Measurements from ENCODE around the gene TNK1.

TNK1 gene

GRCh38 chr17:7396147-7396546 is 15.3 kb downstream of the TNK1 start:
- no peaks in the 10 kb centered on the region for H3K9me3 ChIP-seq (ENCODE audit: control insufficient read depth, insufficient read depth, low read length)
- H3K4me1 ChIP-seq (ENCODE audit: control insufficient read depth, insufficient read depth, low read length), result no peaks in the 10 kb centered on the region
- H3K27me3 ChIP-seq (ENCODE audit: control insufficient read depth, insufficient read depth, low read length), result peaks cover 2% of the 10 kb centered on the region
- no peak overlapping the region for H3K4me3 ChIP-seq (ENCODE audit: low read depth, low read length)
- H3K36me3 ChIP-seq (ENCODE audit: control insufficient read depth, insufficient read depth, low read length), result peaks cover under 1% of the 10 kb centered on the region
- no peak overlapping the region for H3K9ac ChIP-seq (ENCODE audit: low read depth, low read length)

DNA sequence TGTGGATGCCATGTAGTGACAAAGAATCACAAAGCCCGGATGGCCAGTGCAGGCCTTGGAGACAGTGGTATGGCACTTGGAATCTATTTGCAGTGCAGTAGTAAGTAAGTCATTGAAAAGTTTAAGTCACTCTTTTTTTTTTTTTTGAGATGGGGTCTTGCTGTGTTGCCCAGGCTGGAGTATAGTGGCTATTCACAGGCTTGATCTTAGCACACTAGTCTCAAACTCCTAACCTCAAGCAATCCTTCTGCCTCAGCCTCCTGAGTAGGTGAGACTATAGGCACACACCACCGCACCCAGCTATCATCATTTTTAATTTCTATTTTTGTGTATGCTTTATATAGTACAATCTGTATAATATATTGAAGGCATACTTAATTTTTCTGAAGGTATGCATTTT is 17.7 kb downstream of the TNK1 start:
- no peak overlapping the region for H3K9ac ChIP-seq (ENCODE audit: low read depth, low read length)
- no peak overlapping the region for H3K4me3 ChIP-seq (ENCODE audit: low read depth, low read length)
- H3K27me3 ChIP-seq (ENCODE audit: control insufficient read depth, insufficient read depth, low read length), result peaks cover 2% of the 10 kb centered on the region

GRCh38 chr17:7403043-7403726 is 22.3 kb downstream of the TNK1 start:
- H3K9me3 ChIP-seq (ENCODE audit: control insufficient read depth, insufficient read depth, low read length), result no peaks in the 10 kb centered on the region
- H3K4me3 ChIP-seq (ENCODE audit: low read depth, low read length), result peak overlapping the region; percentile 83
- H3K4me1 ChIP-seq (ENCODE audit: control insufficient read depth, insufficient read depth, low read length), result peaks cover 4% of the 10 kb centered on the region
- peak overlapping the region; percentile 9 for H3K9ac ChIP-seq (ENCODE audit: low read depth, low read length)
- peaks cover 3% of the 10 kb centered on the region for H3K36me3 ChIP-seq (ENCODE audit: control insufficient read depth, insufficient read depth, low read length)
- peaks cover 2% of the 10 kb centered on the region for H3K27me3 ChIP-seq (ENCODE audit: control insufficient read depth, insufficient read depth, low read length)

More for the DNA sequence above, 17.7 kb downstream of the TNK1 start:
- no peaks in the 10 kb centered on the region for H3K36me3 ChIP-seq (ENCODE audit: control insufficient read depth, insufficient read depth, low read length)
- no peaks in the 10 kb centered on the region for H3K9me3 ChIP-seq (ENCODE audit: control insufficient read depth, insufficient read depth, low read length)
- no peaks in the 10 kb centered on the region for H3K4me1 ChIP-seq (ENCODE audit: control insufficient read depth, insufficient read depth, low read length)

GRCh38 chr17:7403727-7403976 is 22.8 kb downstream of the TNK1 start:
- Histone ChIP-seq H3K4me1 (ENCODE audit: control insufficient read depth, insufficient read depth, low read length) (peaks cover 5% of the 10 kb centered on the region), H3K36me3 (ENCODE audit: control insufficient read depth, insufficient read depth, low read length) (peaks cover 6% of the 10 kb centered on the region), H3K4me3 (ENCODE audit: low read depth, low read length) (peak overlapping the region; percentile 83), H3K27me3 (ENCODE audit: control insufficient read depth, insufficient read depth, low read length) (peaks cover 2% of the 10 kb centered on the region), H3K9me3 (ENCODE audit: control insufficient read depth, insufficient read depth, low read length) (no peaks in the 10 kb centered on the region), H3K9ac (ENCODE audit: low read depth, low read length) (no peak overlapping the region)

DNA sequence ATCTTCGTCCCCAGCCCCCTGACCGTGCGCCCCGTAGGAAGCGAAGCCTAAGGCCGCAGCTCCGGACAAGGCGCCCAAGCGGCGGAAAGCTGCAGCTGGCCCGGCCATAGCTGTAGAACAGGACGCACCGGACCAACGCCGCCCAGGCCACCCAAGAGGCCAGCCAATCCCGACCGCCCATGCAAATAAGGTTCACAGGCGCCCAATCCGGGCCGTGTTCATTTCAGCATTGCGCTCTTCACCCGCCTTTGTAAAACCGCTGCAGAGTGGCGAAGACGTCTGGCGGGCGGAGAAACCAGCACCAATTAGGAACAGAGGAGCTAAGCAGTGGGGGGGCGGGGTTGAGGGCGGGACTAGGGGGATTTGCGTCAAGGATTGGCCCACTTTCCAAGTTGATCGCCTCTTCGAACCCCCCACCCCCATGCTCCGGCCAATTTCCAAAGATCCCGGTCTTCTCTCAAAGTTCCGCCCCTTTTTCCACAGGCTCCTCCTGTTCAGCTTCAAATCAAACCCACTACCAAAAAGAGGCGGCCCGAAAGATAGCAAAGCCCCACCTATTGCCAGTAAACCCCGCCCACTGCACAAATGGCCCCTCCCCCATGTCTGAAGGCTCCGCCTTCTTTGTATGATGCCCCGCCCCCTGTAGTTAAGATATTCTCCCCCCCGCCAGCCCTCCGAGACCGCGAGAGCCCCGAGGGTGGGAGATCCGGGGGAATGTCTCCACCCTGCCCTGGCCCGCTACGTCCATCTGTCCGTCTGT is 23.3 kb downstream of the TNK1 start, which contains the start of gene TMEM256:
TMEM256 (minus strand) TSS at position 121 of the 760 bp plus-strand sequence; CDS start at position 108, 13 bp downstream.
- peak within 1 kb of the TSS; percentile 88 for H3K4me3 ChIP-seq (ENCODE audit: low read depth, low read length)

DNA sequence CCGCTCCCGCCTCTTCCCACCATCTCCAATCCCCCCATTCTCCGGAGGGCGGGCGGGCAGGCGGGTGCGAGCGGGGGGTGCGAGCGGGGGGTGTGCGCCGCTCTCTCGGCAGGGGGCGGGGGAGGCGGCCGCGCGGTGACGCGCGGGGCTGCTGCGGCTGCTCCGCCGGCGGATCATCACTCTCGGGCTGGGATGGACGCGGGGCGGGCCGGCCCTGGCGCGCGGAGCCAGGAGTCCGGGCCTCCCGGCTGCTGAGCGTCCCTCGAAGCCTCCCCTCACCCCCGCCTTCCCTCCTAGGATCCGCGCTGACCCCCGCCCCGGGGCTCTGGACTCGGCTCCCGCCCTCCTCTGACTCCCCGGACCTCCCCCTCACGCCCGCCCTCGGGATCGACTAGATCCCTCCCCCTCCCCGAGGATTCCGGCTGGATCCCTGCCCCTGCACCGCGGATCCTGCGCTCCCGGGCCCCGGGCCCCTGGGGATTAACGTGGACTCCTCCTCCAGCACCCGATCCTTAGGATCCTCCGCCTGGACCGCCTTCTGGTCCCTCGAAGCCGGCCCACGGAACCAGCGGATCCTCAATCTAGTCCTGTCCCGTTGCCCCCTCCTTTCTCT is 24.0 kb downstream of the TNK1 start:
- peaks cover 7% of the 10 kb centered on the region for H3K4me1 ChIP-seq (ENCODE audit: control insufficient read depth, insufficient read depth, low read length)
- no peaks in the 10 kb centered on the region for H3K9me3 ChIP-seq (ENCODE audit: control insufficient read depth, insufficient read depth, low read length)
- H3K4me3 ChIP-seq (ENCODE audit: low read depth, low read length), result peak overlapping the region; percentile 88
- H3K27me3 ChIP-seq (ENCODE audit: control insufficient read depth, insufficient read depth, low read length), result peaks cover 7% of the 10 kb centered on the region
- H3K36me3 ChIP-seq (ENCODE audit: control insufficient read depth, insufficient read depth, low read length), result peaks cover 18% of the 10 kb centered on the region
- H3K9ac ChIP-seq (ENCODE audit: low read depth, low read length), result peak overlapping the region; percentile 85

More for the DNA sequence above, 23.3 kb downstream of the TNK1 start, which contains the start of gene TMEM256:
- H3K9ac ChIP-seq (ENCODE audit: low read depth, low read length), result peak within 1 kb of the TSS; percentile 9
- no peaks in the 10 kb centered on the region for H3K9me3 ChIP-seq (ENCODE audit: control insufficient read depth, insufficient read depth, low read length)
- H3K27me3 ChIP-seq (ENCODE audit: control insufficient read depth, insufficient read depth, low read length), result peaks cover 5% of the 10 kb centered on the region
- peaks cover 12% of the 10 kb centered on the region for H3K36me3 ChIP-seq (ENCODE audit: control insufficient read depth, insufficient read depth, low read length)
- H3K4me1 ChIP-seq (ENCODE audit: control insufficient read depth, insufficient read depth, low read length), result peaks cover 7% of the 10 kb centered on the region

DNA sequence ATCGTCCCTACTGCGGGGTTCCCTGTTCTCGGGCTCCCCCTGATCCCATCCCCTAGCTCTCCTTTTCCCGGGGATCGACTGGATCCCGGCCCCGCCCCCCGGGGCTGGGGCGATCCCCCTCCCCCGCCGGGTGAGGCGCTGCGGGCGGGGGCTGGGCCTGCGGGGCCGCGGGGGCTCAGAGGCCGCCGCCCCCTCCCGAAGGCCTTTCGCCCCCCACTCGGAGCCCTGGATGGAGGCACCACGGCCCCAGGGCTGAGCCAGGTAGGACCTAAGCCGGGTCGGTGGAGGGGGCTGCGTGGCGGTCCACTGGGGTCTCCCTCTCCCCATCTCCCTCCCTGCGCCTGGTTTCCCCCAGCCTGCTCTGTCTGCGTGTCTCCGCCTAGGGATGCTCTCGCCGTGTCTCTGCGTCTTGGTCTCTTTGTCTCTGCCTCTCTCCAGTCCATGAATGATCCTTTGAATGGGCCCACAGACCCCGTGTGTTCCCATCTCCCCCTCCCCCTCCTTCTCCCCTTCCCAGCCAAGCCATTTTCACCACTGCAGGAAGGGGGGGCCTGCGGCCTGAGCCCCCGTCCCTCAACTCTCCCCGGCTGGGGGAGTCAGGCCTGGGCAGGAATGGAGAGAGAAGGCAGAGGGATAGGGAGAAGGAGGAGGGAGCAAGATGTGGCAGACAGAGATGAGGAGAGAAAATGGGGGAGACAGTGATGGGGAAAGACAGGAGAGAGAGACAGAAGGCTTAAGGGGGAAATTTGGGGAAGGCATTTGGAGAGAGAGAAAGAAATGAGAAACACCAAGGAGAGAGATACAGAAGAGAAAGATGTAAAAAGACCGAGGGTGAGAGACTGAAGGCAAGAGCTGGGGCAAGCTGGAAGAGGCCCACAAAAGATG is 24.7 kb downstream of the TNK1 start:
- Histone ChIP-seq H3K4me3 (ENCODE audit: low read depth, low read length) (peak overlapping the region; percentile 88), H3K9ac (ENCODE audit: low read depth, low read length) (peak overlapping the region; percentile 85), H3K9me3 (ENCODE audit: control insufficient read depth, insufficient read depth, low read length) (no peaks in the 10 kb centered on the region), H3K36me3 (ENCODE audit: control insufficient read depth, insufficient read depth, low read length) (peaks cover 23% of the 10 kb centered on the region), H3K4me1 (ENCODE audit: control insufficient read depth, insufficient read depth, low read length) (peaks cover 7% of the 10 kb centered on the region), H3K27me3 (ENCODE audit: control insufficient read depth, insufficient read depth, low read length) (peaks cover 7% of the 10 kb centered on the region)

GRCh38 chr17:7406235-7406825 is 25.4 kb downstream of the TNK1 start:
- peaks cover 23% of the 10 kb centered on the region for H3K36me3 ChIP-seq (ENCODE audit: control insufficient read depth, insufficient read depth, low read length)
- no peak overlapping the region for H3K9ac ChIP-seq (ENCODE audit: low read depth, low read length)
- H3K4me1 ChIP-seq (ENCODE audit: control insufficient read depth, insufficient read depth, low read length), result peaks cover 7% of the 10 kb centered on the region
- peak overlapping the region; percentile 88 for H3K4me3 ChIP-seq (ENCODE audit: low read depth, low read length)
- H3K27me3 ChIP-seq (ENCODE audit: control insufficient read depth, insufficient read depth, low read length), result peaks cover 7% of the 10 kb centered on the region
- no peaks in the 10 kb centered on the region for H3K9me3 ChIP-seq (ENCODE audit: control insufficient read depth, insufficient read depth, low read length)

GRCh38 chr17:7407082-7407481 is 26.2 kb downstream of the TNK1 start:
- peaks cover 7% of the 10 kb centered on the region for H3K4me1 ChIP-seq (ENCODE audit: control insufficient read depth, insufficient read depth, low read length)
- no peaks in the 10 kb centered on the region for H3K9me3 ChIP-seq (ENCODE audit: control insufficient read depth, insufficient read depth, low read length)
- peaks cover 7% of the 10 kb centered on the region for H3K27me3 ChIP-seq (ENCODE audit: control insufficient read depth, insufficient read depth, low read length)
- H3K9ac ChIP-seq (ENCODE audit: low read depth, low read length), result no peak overlapping the region
- peaks cover 23% of the 10 kb centered on the region for H3K36me3 ChIP-seq (ENCODE audit: control insufficient read depth, insufficient read depth, low read length)
- peak overlapping the region; percentile 41 for H3K4me3 ChIP-seq (ENCODE audit: low read depth, low read length)

DNA sequence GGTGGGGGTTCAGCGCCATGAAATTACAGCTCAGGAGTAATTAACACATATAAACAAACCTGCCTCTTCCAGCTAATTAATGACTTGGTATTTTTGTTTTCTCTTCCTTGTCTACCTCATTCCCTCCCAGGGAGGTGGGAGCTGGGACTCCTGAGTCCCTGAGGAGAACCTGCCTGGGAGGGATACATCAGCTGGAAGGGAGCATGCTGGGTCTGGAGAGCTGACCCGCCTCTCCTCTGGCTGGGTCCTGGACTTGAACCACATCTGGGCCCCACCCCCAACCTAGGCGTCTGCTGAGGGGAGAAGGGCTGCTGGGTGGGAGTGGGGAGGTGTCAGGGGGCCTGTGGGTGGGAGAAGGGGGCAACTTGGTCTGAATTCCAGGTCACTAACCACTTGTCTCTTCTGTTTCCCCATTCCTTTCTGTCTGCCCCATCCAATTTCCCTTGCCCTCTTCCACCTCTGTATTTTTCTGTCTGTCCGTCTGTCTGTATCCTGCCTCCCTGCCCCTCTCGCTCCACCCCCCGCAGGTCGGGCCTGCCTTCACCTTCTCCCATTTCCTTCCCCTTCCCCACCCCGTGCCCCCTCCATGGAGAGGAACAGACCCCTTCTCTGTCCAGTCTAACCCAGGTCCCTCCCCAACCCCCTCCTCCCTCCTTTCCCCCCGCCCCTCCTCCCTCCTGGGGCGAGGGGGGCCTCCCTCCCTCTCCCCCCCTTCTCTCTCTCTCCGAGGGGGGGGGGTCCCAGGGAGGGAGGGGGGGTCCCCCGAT is 26.8 kb downstream of the TNK1 start, which contains the start of gene NLGN2:
NLGN2 (plus strand) TSS at position 361 of the 767 bp plus-strand sequence. CDS start 411 bp downstream, outside the sequence.
- Histone ChIP-seq H3K9ac (ENCODE audit: low read depth, low read length) (no peak within 1 kb of the TSS), H3K4me3 (ENCODE audit: low read depth, low read length) (peak within 1 kb of the TSS; percentile 50), H3K4me1 (ENCODE audit: control insufficient read depth, insufficient read depth, low read length) (peaks cover 11% of the 10 kb centered on the region), H3K27me3 (ENCODE audit: control insufficient read depth, insufficient read depth, low read length) (peaks cover 7% of the 10 kb centered on the region), H3K9me3 (ENCODE audit: control insufficient read depth, insufficient read depth, low read length) (no peaks in the 10 kb centered on the region), H3K36me3 (ENCODE audit: control insufficient read depth, insufficient read depth, low read length) (peaks cover 23% of the 10 kb centered on the region)

All from iPS-15b (cell line).